Smooth muscle cell (in vitro differentiated cells): ENCODE data around the gene IRAK3. TPM values are rescaled to one million over a fixed set of nuclear protein-coding genes. Genes with fewer than 3 reads are reported as not detected.
A peak's percentile ranks its signal among the peaks of the same experiment; 100 is the strongest.

ENCODE experiments used
- DNase-seq: peaks from one replicate; lab custom pipeline; 2025; ENCODE audit not compliant: unreplicated experiment; lab: John Stamatoyannopoulos, UW
- H2AFZ ChIP-seq: fragments of 200-600 bp; sonication (generic); 2 replicates; pipeline ENCODE4 v1.6.0; 2016; ENCODE audit warnings: antibody characterized with exemption, low read depth, mild to moderate bottlenecking
- H3F3A ChIP-seq: fragments of 200-600 bp; sonication (generic); 2 replicates; pipeline ENCODE4 v1.6.0; 2017; ENCODE audit warnings: antibody characterized with exemption, low read depth
- H3K27ac ChIP-seq: fragments of 200-600 bp; sonication (generic); 2 replicates; pipeline ENCODE4 v1.5.1; 2016; ENCODE audit warnings: low read depth, mild to moderate bottlenecking
- H3K27me3 ChIP-seq: fragments of 200-600 bp; sonication (generic); 2 replicates; pipeline ENCODE4 v1.6.1; 2016; ENCODE audit warnings: low read depth, mild to moderate bottlenecking
- H3K36me3 ChIP-seq: fragments of 200-600 bp; sonication (generic); 2 replicates; pipeline ENCODE4 v1.5.1; 2016; ENCODE audit warnings: low read depth
- H3K4me1 ChIP-seq: fragments of 200-600 bp; sonication (generic); 2 replicates; pipeline ENCODE4 v1.5.1; 2016; ENCODE audit warnings: low read depth
- H3K4me2 ChIP-seq: fragments of 200-600 bp; sonication (generic); 2 replicates; pipeline ENCODE4 v1.6.0; 2016; ENCODE audit warnings: mild to moderate bottlenecking
- H3K4me3 ChIP-seq: fragments of 200-600 bp; sonication (generic); 2 replicates; pipeline ENCODE4 v1.5.1; 2016; ENCODE audit warnings: mild to moderate bottlenecking
- H3K79me2 ChIP-seq: fragments of 200-600 bp; sonication (generic); 2 replicates; pipeline ENCODE4 v1.6.0; 2016; ENCODE audit warnings: low read depth, mild to moderate bottlenecking
- H3K9ac ChIP-seq: fragments of 200-600 bp; sonication (generic); 2 replicates; pipeline ENCODE4 v1.6.0; 2016; ENCODE audit warnings: low read depth
- H3K9me3 ChIP-seq: fragments of 200-600 bp; sonication (generic); replicated peaks from 2 replicates; pipeline ENCODE4 v1.5.1; 2016; ENCODE audit warnings: low read depth
- H4K20me1 ChIP-seq: fragments of 200-600 bp; sonication (generic); 2 replicates; pipeline ENCODE4 v1.6.0; 2016; ENCODE audit warnings: low read depth
- CTCF ChIP-seq: fragments of 200-600 bp; sonication (generic); IDR thresholded peaks from 2 replicates; pipeline ENCODE4 v1.5.1; 2017; ENCODE audit warnings: borderline replicate concordance, mild to moderate bottlenecking, antibody characterized with exemption; ENCODE audit not compliant: insufficient read depth, poor library complexity, severe bottlenecking
- WGBS: methylation state at CpG from one replicate; pipeline ENCODE4 v1.1.7; 2016; ENCODE audit warnings: low lambda C conversion rate; 5-methylcytosine and 5-hydroxymethylcytosine counted together
- polyA plus RNA-seq: library from polyadenylated mRNA; unstranded; fragments of >200 nt; fragmentation: Nextera tagmentation; extraction: Ambion mirVana; gene quantifications from 2 replicates; pipeline ENCODE4 v1.2.1, GENCODE V29; 2016
- total RNA-seq: library from RNA; depleted of rRNA; stranded (reverse); fragments of >200 nt; gene quantifications from 2 replicates; pipeline ENCODE4 v1.2.3, GENCODE V29; 2014

The IRAK3 gene
- total and polyA plus RNA-seq, 2 experiments from 2014 or later: 2.4 to 5.3 TPM

GRCh38 chr12:66275040-66275439 is 86.0 kb downstream of the IRAK3 start:
- Histone ChIP-seq H3K9ac (no peak overlapping the region), H3K4me1 (no peaks in the 10 kb centered on the region), H3K9me3 (no peaks in the 10 kb centered on the region), H3K27me3 (peaks cover 5% of the 10 kb centered on the region), H3K79me2 (no peaks in the 10 kb centered on the region), H3F3A (no peaks in the 10 kb centered on the region), H3K4me2 (no peak overlapping the region), H3K4me3 (no peak overlapping the region), H3K36me3 (no peaks in the 10 kb centered on the region), H3K27ac (no peak overlapping the region), H4K20me1 (no peaks in the 10 kb centered on the region), H2AFZ (no peak overlapping the region)
- no peak for DNase-seq
- no peak for TF ChIP-seq CTCF
- 94% methylated on average over 2 of the region's 2 CpGs for WGBS

DNA sequence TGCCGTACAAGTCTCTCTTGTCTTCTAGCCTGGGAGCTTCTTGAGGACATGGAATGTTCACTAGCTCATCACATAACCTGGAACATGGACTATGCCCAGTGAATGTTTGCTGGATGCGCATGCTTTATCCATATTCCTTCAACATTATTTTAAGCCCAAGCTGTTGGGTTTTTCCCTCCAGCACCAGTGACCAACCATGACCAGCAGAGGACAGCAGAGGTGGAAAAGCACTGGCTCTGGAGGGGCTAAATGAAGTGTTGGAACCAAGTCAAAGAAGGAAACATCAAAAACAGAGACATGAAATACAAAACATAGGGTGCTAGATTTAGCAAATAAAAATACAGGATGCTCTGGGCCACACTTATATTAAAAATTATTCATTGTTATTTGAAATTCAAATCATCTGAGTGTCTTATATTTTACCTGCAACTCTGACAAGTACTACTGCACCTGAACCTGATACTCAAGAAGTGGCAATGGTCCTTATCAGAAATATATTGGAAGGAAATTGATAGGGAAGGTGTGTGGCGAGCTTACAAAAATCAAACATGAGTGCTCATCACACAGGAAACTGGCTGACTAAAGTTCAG is 90.2 kb downstream of the IRAK3 start:
- peak; percentile 56 for TF ChIP-seq CTCF
- Histone ChIP-seq H3K9ac (no peak overlapping the region), H3K27me3 (peaks cover 5% of the 10 kb centered on the region), H3K79me2 (no peaks in the 10 kb centered on the region), H3K4me3 (no peak overlapping the region), H3K4me2 (no peak overlapping the region), H2AFZ (no peak overlapping the region), H3K27ac (no peak overlapping the region), H3K36me3 (no peaks in the 10 kb centered on the region), H3K9me3 (no peaks in the 10 kb centered on the region), H3F3A (no peaks in the 10 kb centered on the region), H3K4me1 (no peaks in the 10 kb centered on the region), H4K20me1 (no peaks in the 10 kb centered on the region)
- DNase-seq: no peak
- WGBS: 56% methylated on average over 3 of the region's 3 CpGs

- H3K4me1 ChIP-seq: no peaks in the 10 kb centered on the region
- no peaks in the 10 kb centered on the region for H3K36me3 ChIP-seq
- no peak overlapping the region for H3K27ac ChIP-seq
- H3K79me2 ChIP-seq: no peaks in the 10 kb centered on the region
- no peak overlapping the region for H2AFZ ChIP-seq
- H3K27me3 ChIP-seq: peaks cover 5% of the 10 kb centered on the region
- TF ChIP-seq CTCF: no peak
- no peak for DNase-seq
- H4K20me1 ChIP-seq: no peaks in the 10 kb centered on the region
- H3K9ac ChIP-seq: no peak overlapping the region
- H3K4me2 ChIP-seq: no peak overlapping the region
- H3K9me3 ChIP-seq: no peaks in the 10 kb centered on the region
- 85% methylated on average over 1 of the region's 1 CpG for WGBS
- H3F3A ChIP-seq: no peaks in the 10 kb centered on the region
- H3K4me3 ChIP-seq: no peak overlapping the region
Measured at GRCh38 chr12:66280561-66280960, 91.5 kb downstream of the IRAK3 start.

DNA sequence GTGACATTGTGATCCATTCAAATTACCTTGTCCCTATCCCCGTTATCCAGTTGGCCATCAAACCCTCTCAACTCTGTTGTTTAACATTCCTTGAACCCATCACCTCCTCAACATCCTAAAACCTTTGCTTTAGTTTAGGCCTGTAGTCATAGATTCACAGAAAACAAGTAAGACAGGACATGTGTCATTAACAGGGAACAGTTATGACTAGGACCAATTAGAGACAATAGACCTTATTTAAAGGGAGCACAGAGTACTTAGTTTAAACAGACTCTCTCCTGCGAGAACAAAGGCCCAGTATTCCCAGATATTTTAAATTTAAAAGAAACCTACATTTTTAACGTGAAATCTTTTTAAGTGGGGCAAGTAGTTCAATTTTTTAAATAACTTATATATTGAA is 93.2 kb downstream of the IRAK3 start:
- H3K79me2 ChIP-seq: no peaks in the 10 kb centered on the region
- WGBS: 87% methylated on average over 3 of the region's 3 CpGs
- no peak overlapping the region for H3K9ac ChIP-seq
- H3K9me3 ChIP-seq: no peaks in the 10 kb centered on the region
- no peak overlapping the region for H2AFZ ChIP-seq
- no peaks in the 10 kb centered on the region for H3K36me3 ChIP-seq
- H3K4me2 ChIP-seq: no peak overlapping the region
- no peak for TF ChIP-seq CTCF
- no peaks in the 10 kb centered on the region for H4K20me1 ChIP-seq
- H3K4me3 ChIP-seq: no peak overlapping the region
- H3K27me3 ChIP-seq: no peaks in the 10 kb centered on the region
- H3K4me1 ChIP-seq: no peaks in the 10 kb centered on the region
- H3F3A ChIP-seq: no peaks in the 10 kb centered on the region
- no peak for DNase-seq
- H3K27ac ChIP-seq: no peak overlapping the region
